Skin of body (tissue), 2 donors: Measurements from ENCODE around the gene CEP350. TPM values are rescaled to one million over a fixed set of nuclear protein-coding genes. Genes with fewer than 3 reads are reported as not detected.

Experiments used
- DNase-seq: peaks from one replicate; lab custom pipeline; 2025; lab: John Stamatoyannopoulos, UW
- total RNA-seq: library from RNA; depleted of rRNA; stranded (reverse); fragments of >200 nt; gene quantifications from one replicate; pipeline ENCODE4 v1.2.3, GENCODE V29; 2014

The CEP350 gene
- total RNA-seq, 1 donor from 2014 or later, result 69.0 TPM

GRCh38 chr1:180154325-180155181 lies 199.9 kb downstream of the CEP350 start, which contains the start of gene QSOX1:
QSOX1 (plus strand) TSS chr1:180154869; CDS start chr1:180154908, 39 bp downstream.
- peak; percentile 72 for DNase-seq

- no peak for DNase-seq
Measured at GRCh38 chr1:180155182-180155682, 200.6 kb downstream of the CEP350 start.

- peak; percentile 30 for DNase-seq
Measured at GRCh38 chr1:180156201-180156600, 201.6 kb downstream of the CEP350 start.

GRCh38 chr1:180156631-180157091 lies 202.1 kb downstream of the CEP350 start:
- DNase-seq, result no peak

- no peak for DNase-seq
Measured at GRCh38 chr1:180157108-180157507, 202.5 kb downstream of the CEP350 start.

GRCh38 chr1:180157576-180158057 lies 203.0 kb downstream of the CEP350 start:
- no peak for DNase-seq

- no peak for DNase-seq
Measured at GRCh38 chr1:180158149-180159147, 203.8 kb downstream of the CEP350 start.

- DNase-seq, result no peak
Measured at GRCh38 chr1:180160357-180160756, 205.7 kb downstream of the CEP350 start.

- DNase-seq, result no peak
Measured at GRCh38 chr1:180163041-180163440, 208.4 kb downstream of the CEP350 start.

Other genes starting within 250 kb of the CEP350 start
- gene FAM163A, start 211.5 kb upstream of the CEP350 start, total RNA-seq, result 0.10 TPM
- gene TOR1AIP2, start 77.0 kb upstream of the CEP350 start, total RNA-seq, result 51.6 TPM
- gene TOR1AIP1, start 72.5 kb upstream of the CEP350 start, total RNA-seq, result 48.8 TPM
- 20.3 TPM for gene QSOX1, start 200.1 kb downstream of the CEP350 start, total RNA-seq